Calu3 (cell line): ENCODE data around the gene A3GALT2. TPM values are rescaled to one million over a fixed set of nuclear protein-coding genes. Genes with fewer than 3 reads are reported as not detected.

Experiments used
- BruUV-seq: library from RNA; stranded (reverse); fragments of 400-500 nt; replicated peaks from 2 replicates; lab custom pipeline; 2021; lab: Mats Ljungman, UMichigan
- CTCF ChIA-PET: fragments of 300-600 bp; sonication (Branson Sonifier 250); formaldehyde crosslinking; loops from one replicate; lab custom pipeline; 2022; ENCODE audit warnings: antibody characterized with exemption; lab: Charles Lee
- DNase-seq: peaks from one replicate; pipeline ENCODE4 v3.0.0; 2022
- H3K27ac Mint-ChIP-seq: one replicate; pipeline ENCODE4 v1.8.0; 2022; ENCODE audit warnings: mixed read lengths; ENCODE audit not compliant: unreplicated experiment
- H3K27me3 Mint-ChIP-seq: one replicate; pipeline ENCODE4 v1.8.0; 2022; ENCODE audit warnings: mixed read lengths; ENCODE audit not compliant: unreplicated experiment
- H3K36me3 Mint-ChIP-seq: one replicate; pipeline ENCODE4 v1.8.0; 2022; ENCODE audit warnings: mild to moderate bottlenecking, moderate library complexity, mixed read lengths; ENCODE audit not compliant: insufficient read depth, unreplicated experiment
- H3K4me1 Mint-ChIP-seq: one replicate; pipeline ENCODE4 v1.8.0; 2022; ENCODE audit warnings: mild to moderate bottlenecking, low read depth, mixed read lengths; ENCODE audit not compliant: unreplicated experiment
- H3K4me3 Mint-ChIP-seq: one replicate; pipeline ENCODE4 v1.8.0; 2022; ENCODE audit warnings: mild to moderate bottlenecking, low read depth, moderate library complexity, mixed read lengths; ENCODE audit not compliant: unreplicated experiment
- H3K9me3 Mint-ChIP-seq: one replicate; pipeline ENCODE4 v1.8.0; 2022; ENCODE audit warnings: low read depth, mixed read lengths; ENCODE audit not compliant: unreplicated experiment
- intact Hi-C: fragments of 100-400 bp; cut with micrococcal nuclease; formaldehyde crosslinking; loops from one replicate; pipeline ENCODE4 v1.10.0; 2022; ENCODE audit not compliant: unreplicated experiment
- total RNA-seq: library from RNA; stranded (reverse); gene quantifications from 2 replicates; pipeline ENCODE4 v1.2.3, GENCODE V29; 2022
- TF ChIP-seq, protein P1 (sequence below): fragments of 200-600 bp; IDR thresholded peaks from one replicate; pipeline ENCODE4 v1.8.0; 2022; ENCODE audit warnings: antibody characterized with exemption; ENCODE audit not compliant: unreplicated experiment

Gene A3GALT2
- total RNA-seq, 1 experiment from 2014 or later: not detected

DNA sequence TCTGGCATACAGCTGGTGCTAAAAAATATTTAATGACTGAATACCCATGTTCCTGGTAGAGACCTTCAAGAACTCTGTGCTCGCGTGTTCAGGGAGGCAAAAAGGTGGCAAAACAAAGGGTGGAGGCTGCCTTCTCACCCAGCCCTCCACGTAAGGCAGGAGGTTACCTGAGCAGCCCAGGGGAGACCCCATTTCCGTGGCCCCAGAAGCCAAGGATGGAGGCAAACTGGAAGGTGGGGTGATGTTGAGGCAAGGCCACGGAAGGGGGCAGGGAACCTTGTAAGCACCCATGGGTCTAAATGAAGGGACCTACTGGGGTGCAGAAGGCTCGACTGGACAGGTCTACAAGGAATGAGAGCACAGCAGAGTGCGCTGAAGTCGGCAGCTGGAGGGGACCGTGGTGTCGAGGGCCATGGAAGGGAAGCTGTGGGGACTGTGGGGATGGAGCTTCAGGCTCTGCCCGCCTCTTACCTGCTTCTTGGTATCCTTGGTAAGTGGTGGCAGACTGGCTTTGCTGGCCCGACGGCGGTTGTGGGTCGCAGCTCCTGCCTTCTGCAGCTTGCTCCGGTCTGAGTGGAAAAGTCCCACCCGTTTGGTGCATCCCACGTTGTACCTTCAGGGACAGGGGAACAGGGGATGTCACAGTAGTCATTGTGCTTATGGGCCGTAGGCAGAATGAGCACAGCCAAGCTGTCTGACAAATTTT lies 8.9 kb upstream of the A3GALT2 start:
- H3K4me1 Mint-ChIP-seq: peaks cover 12% of the 10 kb centered on the region
- intact Hi-C loops: no loop called here
- TF ChIP-seq, protein P1, sequence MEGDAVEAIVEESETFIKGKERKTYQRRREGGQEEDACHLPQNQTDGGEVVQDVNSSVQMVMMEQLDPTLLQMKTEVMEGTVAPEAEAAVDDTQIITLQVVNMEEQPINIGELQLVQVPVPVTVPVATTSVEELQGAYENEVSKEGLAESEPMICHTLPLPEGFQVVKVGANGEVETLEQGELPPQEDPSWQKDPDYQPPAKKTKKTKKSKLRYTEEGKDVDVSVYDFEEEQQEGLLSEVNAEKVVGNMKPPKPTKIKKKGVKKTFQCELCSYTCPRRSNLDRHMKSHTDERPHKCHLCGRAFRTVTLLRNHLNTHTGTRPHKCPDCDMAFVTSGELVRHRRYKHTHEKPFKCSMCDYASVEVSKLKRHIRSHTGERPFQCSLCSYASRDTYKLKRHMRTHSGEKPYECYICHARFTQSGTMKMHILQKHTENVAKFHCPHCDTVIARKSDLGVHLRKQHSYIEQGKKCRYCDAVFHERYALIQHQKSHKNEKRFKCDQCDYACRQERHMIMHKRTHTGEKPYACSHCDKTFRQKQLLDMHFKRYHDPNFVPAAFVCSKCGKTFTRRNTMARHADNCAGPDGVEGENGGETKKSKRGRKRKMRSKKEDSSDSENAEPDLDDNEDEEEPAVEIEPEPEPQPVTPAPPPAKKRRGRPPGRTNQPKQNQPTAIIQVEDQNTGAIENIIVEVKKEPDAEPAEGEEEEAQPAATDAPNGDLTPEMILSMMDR: no peak
- no peak overlapping the region for H3K27ac Mint-ChIP-seq
- H3K27me3 Mint-ChIP-seq: no peaks in the 10 kb centered on the region
- H3K4me3 Mint-ChIP-seq: no peak overlapping the region
- CTCF ChIA-PET: no interaction called here
- BruUV-seq: no TSS peak
- no peak for DNase-seq
- no peaks in the 10 kb centered on the region for H3K9me3 Mint-ChIP-seq
- peaks cover 88% of the 10 kb centered on the region for H3K36me3 Mint-ChIP-seq

DNA sequence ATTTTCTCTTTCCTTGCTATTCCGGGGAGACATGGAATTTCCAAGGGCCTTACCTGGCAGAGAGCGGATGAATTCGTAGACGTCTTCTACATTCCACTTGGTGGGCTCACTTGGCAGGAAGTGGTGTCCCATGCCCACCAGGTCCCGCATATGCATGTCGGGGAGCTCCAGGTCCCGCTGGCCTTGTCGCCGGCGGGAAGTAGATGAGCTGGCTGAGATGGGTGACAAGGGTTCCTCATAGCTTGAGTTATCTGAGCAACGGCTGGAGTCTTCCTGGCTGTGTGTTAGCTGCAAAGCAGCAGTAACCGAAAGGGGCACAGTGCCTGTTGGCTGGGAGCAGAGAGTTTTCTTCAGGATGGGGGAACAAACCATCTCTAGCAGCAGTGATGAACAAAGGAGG lies 7.9 kb upstream of the A3GALT2 start:
- Mint-ChIP-seq H3K4me1 (peaks cover 7% of the 10 kb centered on the region), H3K4me3 (no peak overlapping the region), H3K27ac (no peak overlapping the region), H3K36me3 (peaks cover 80% of the 10 kb centered on the region), H3K27me3 (no peaks in the 10 kb centered on the region), H3K9me3 (no peaks in the 10 kb centered on the region)
- intact Hi-C loops: no loop called here
- TF ChIP-seq, protein P1: no peak
- no TSS peak for BruUV-seq
- no peak for DNase-seq
- CTCF ChIA-PET: no interaction called here

DNA sequence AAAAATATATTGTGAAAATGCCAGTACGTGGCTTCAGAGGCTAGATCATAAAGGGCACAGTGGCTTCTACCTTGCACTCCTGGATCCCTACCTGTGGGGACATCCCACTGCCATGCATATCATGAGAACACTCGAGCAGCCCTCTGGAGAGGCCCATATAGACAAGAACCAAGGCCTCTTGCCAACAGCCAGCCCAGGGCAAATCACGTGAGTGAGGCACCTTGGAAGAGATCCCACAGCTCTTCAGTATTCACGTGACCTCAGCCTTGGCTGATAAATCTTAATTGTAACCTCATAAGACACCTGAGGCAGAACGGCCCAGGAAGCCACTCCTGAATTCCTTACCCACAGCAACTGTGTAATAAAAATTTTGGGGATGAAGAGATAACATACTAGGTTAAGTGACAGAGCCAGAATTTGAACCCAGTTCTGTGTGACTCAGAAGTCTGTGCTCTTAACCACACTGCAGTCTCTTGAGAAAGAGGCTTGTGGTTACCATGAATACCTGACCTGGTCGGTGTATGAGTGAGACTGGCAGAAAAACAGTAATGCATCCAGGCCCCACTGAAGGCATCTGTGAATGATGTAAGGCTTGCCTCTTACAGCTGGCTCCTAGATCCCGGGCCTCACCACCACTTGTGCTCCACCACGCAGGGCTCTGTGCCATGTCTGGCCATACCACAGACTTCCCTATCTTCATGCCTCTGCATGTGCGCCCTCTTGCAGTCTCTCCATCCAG lies 6.9 kb upstream of the A3GALT2 start:
- H3K27ac Mint-ChIP-seq: no peak overlapping the region
- no TSS peak for BruUV-seq
- TF ChIP-seq, protein P1: no peak
- CTCF ChIA-PET: no interaction called here
- H3K9me3 Mint-ChIP-seq: no peaks in the 10 kb centered on the region
- no peaks in the 10 kb centered on the region for H3K4me1 Mint-ChIP-seq
- H3K27me3 Mint-ChIP-seq: no peaks in the 10 kb centered on the region
- no peak for DNase-seq
- H3K4me3 Mint-ChIP-seq: no peak overlapping the region
- intact Hi-C loops: no loop called here
- peaks cover 80% of the 10 kb centered on the region for H3K36me3 Mint-ChIP-seq

DNA sequence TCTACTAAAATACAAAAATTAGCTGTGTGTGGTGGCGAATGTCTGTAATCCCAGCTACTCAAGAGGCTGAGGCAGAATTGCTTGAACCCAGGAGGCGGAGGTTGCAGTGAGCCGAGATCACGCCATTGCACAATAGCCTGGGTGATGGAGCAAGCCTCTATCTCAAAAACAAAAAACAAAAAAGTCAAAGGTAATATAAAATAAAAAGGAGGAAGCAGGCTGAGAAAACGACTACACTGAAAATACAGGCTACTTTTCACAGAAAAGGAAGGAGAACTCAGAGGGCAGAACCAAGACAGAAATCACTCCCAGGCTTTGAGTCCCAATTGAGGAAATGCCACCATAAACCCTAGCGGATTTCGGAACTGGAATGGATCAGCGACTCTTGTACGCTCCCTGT lies 5.9 kb upstream of the A3GALT2 start:
- Mint-ChIP-seq H3K27ac (no peak overlapping the region), H3K9me3 (no peaks in the 10 kb centered on the region), H3K36me3 (peaks cover 78% of the 10 kb centered on the region), H3K4me3 (no peak overlapping the region), H3K4me1 (no peaks in the 10 kb centered on the region), H3K27me3 (no peaks in the 10 kb centered on the region)
- no TSS peak for BruUV-seq
- CTCF ChIA-PET: no interaction called here
- DNase-seq: no peak
- TF ChIP-seq, protein P1: no peak
- intact Hi-C loops: no loop called here
